GM20000 (cell line): ENCODE data around the gene POLR2M.

Experiments
- DNase-seq: peaks from one replicate; pipeline ENCODE4 v3.0.0; 2012; ENCODE audit warnings: low spot score
- CTCF ChIP-seq: IDR thresholded peaks from 2 replicates; pipeline ENCODE4 v1.5.1; 2012; ENCODE audit warnings: mild to moderate bottlenecking, control low read depth; ENCODE audit errors: extremely low read depth, missing control alignments

Gene POLR2M

GRCh38 chr15:57728436-57728835 is 21.9 kb downstream of the POLR2M start:
- TF ChIP-seq CTCF: no peak
- no peak for DNase-seq

- no peak for TF ChIP-seq CTCF
- no peak for DNase-seq
Observed at GRCh38 chr15:57730876-57731275, 24.4 kb downstream of the POLR2M start.

- TF ChIP-seq CTCF: no peak
- no peak for DNase-seq
Observed at GRCh38 chr15:57731530-57732103, 25.1 kb downstream of the POLR2M start.

GRCh38 chr15:57732526-57733331 is 26.2 kb downstream of the POLR2M start:
- TF ChIP-seq CTCF: peak; percentile 64
- DNase-seq: peak; percentile 52

GRCh38 chr15:57734860-57735259 is 28.3 kb downstream of the POLR2M start:
- DNase-seq: no peak
- TF ChIP-seq CTCF: no peak

- DNase-seq: no peak
- TF ChIP-seq CTCF: no peak
Observed at GRCh38 chr15:57735431-57735830, 28.9 kb downstream of the POLR2M start.

GRCh38 chr15:57735891-57736290 is 29.4 kb downstream of the POLR2M start:
- no peak for TF ChIP-seq CTCF
- no peak for DNase-seq
